GM11168 (cell line): Measurements from ENCODE around the gene FAM3D.

Source experiments
- in situ Hi-C: fragments of 300-500 bp; cut with MboI; formaldehyde crosslinking; loops from one replicate; pipeline ENCODE4 v1.12.0; 2022; ENCODE audit warnings: low sequenced_read_pairs; ENCODE audit not compliant: unreplicated experiment

Gene FAM3D

DNA sequence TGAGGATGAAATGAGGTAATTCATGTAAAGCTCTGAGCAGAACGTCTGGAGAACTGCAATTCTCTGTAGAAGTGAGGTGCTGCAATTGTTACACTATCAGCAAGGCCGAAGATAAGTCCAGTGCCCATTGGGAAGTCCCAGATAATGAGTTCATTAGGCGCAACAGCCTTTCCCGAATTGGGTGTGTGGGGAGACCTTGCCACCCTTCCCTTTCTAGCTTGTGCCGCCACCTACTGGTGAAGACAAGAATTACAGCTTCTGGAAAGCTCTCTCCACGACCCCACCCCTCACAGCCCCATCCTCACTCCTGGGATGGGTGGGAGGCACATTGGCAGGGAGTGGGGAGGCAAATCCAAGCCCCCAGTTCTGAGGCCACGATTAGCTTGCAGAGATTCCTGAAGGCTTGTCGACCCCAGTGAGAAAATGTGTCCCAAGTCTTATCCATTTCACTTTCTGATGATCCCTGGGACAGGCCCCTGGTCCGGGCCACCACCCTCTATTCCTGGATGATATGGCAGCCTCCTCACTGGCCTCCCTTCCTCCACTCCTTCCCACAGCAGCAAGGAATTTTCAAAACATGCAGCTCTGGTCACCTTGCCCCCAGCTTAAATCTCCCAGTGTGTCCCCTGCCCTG, 36.4 kb downstream of the FAM3D start:
- in situ Hi-C loops, result no loop called here

- in situ Hi-C loops, result no loop called here
Measured at GRCh38 chr3:58629629-58630028, 36.9 kb downstream of the FAM3D start.

DNA sequence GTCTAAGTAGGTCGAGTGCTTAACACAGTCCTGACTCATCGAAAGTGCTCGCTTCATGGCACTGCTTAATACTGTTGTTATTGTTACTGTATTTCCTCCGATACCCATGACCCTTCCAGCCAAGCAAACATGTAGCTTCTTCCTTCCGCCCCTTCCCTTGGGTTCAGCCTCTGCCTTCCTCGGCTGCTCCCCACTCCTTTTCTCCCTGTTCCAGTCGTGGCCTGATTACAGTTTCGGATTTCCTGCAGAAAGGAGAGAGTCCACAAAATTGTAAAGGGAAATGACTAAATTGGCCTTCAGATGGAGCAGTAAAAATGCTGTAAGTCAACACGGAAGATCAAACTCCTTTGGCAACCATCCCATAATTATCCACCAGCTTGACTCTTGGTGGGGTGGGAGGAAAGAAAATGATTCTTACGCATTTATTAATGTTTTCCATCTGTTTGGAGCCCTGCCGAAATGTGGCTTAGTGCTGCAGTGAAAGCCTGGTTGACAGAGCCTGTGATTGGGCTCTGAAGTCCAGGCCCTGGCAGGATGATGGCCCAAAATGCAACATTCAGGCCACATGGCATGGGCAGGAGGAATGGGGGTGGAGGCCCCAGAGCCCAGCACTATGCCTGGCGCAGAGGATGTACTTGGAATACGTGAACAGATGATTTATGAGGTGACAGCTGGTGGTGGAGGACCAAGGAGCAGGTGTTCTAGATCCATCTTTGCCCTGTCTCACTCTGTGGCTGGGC, 37.6 kb downstream of the FAM3D start:
- in situ Hi-C loops, result no loop called here

DNA sequence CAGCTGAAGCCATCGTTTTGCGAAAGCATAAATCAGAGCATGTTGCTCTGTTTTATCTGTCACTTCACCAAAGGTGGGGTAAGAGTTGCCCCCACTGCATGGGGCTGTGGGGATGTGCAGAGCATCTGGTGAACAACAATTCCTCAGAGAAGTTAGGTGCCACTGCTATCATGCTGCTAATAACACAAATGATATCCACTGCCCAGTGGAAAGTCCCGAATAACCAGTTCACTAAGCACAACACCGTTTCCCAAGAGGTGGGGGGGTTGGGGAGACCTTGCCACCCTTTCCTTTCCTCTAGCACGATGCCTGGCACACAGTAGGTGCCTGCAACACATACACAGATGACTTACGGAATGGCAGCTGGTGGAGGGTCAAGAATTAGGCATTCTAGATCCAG, 38.6 kb downstream of the FAM3D start:
- in situ Hi-C loops, result no loop called here

DNA sequence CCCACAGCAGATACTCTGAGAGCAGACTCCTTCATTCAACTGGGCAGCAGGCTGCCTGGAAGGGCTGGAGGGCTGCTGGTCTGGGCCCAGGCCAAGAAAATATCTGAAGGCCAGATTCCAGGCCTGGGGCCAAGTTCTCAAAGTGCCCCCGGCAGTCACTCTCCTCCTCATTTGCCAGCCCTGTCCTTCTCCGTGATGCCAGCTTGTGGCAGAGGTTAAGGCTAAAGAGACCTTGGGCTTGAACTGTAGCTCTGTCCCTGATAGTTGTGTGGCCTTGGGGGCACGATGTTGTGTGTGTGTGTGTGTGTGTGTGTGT, 39.0 kb downstream of the FAM3D start:
- in situ Hi-C loops, result no loop called here

DNA sequence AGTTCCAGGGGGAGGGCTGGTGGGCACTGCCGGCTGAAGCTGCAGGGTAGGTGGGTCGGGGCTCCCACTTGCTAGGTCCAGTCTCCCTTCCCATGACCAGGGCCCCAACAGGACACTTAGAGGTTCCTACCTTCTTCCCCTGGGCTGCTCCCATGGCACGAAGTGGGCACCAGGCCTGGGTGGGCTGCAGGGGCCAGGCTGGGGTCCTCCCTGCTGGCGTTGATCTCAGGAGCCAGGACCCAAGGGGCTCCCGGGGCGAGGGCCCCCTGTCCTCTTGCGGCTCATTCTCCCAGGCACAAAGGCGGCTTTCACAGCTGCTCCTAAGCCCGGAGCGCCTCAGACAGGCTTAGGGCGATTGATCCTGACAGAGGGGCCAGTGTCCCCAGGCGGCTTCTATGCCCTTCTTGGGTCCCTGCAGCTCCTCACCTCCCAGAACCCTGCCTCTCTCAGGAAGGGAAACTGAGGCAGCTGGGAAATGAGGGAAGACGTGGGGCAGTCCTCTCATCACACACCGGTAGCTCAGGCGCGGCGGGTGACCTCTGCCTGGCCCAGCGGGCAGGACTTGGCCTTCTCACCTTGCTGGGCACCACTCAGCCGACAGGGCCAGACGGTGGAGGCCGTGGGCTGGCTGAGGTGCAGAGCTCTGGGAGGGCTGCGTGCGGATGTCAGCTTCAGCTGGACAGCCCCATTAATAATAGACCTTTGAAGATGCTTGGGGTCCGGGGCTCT, 39.6 kb downstream of the FAM3D start:
- in situ Hi-C loops, result no loop called here

- in situ Hi-C loops, result no loop called here
Measured at GRCh38 chr3:58625196-58625824, 41.3 kb downstream of the FAM3D start.

- in situ Hi-C loops, result no loop called here
Measured at GRCh38 chr3:58624550-58624949, 42.0 kb downstream of the FAM3D start.

DNA sequence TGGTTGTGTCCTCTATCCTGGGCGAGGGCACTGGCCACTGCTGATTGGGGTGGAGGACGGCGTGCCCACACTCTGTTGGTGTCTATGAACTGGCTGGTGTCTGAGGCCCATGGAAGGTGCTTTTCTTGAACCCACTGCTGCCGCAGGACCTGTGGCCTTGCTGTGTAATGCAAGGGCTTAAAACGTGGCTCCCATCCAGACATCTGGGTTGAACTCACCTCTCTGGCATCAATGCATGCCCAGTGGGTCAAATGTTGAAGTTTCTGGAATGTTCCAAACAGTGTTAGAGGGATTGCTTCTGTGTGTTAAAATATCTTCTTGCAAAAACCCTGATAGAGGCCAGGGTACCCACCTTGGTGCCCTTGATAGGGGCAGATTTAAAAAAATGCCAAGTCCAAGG, 42.6 kb downstream of the FAM3D start:
- in situ Hi-C loops, result no loop called here

- in situ Hi-C loops, result no loop called here
Measured at GRCh38 chr3:58623478-58623877, 43.1 kb downstream of the FAM3D start.

DNA sequence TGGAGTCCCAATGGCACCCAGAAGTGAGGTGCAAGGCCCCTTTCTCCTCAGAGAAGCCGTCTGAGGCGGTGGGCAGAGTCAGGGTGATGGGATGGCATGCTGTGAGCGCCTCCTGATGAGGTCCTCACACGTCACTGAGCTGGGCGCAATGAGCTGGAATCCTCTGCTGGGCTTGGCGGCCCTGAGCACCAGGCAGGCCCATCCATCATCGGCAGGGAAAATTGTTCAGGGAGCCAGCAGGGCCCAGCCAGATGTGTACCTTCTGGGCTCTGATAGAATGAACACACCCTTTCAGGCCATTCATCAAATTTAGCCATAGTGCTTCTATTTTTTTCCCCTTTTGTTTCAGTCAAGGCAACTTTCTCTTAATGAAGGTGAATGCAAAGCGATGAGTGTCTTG, 43.7 kb downstream of the FAM3D start:
- in situ Hi-C loops, result no loop called here

DNA sequence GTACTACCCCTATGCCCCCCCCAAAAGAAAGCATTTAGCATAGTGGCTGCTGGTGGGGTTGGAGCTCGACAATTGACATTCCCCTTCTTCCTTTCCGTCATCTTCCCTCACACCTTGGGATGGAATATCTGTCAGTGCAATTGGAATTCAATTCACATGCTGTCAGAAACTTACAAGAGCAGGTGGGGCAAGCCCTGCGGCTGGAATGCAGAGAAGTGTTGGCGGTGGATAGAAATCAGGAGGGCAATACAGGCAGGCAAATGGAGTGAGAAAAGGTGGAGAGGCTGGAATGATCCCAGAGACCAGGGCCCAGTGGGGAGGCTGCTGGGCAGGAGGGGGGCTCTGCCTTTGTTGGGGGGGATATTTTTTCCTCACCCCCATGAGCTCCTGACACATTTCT, 44.1 kb downstream of the FAM3D start:
- in situ Hi-C loops, result no loop called here

- in situ Hi-C loops, result no loop called here
Measured at GRCh38 chr3:58621086-58621830, 45.3 kb downstream of the FAM3D start.

- in situ Hi-C loops, result no loop called here
Measured at GRCh38 chr3:58620421-58620820, 46.2 kb downstream of the FAM3D start.

DNA sequence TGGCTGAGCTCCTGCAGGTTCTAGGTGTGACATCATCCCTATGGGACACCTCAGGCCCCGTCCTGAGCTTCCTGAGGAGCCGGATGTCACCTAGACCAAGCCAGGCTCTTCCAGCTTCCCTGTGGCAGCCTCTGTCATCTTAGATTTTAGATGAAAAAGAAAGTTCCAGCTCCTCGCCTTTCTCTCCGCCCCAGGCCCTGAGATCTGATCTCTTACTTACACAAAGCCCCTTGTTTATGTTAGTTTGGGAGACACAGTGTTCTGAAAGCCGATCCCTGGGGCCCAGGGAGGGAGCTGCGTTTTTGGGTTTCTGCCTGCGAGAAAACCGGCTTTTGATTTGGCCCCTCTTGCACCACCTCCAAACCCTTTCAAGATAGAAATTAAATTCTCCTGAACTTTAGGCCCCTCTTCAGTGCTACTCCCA, 49.2 kb downstream of the FAM3D start:
- in situ Hi-C loops, result no loop called here

DNA sequence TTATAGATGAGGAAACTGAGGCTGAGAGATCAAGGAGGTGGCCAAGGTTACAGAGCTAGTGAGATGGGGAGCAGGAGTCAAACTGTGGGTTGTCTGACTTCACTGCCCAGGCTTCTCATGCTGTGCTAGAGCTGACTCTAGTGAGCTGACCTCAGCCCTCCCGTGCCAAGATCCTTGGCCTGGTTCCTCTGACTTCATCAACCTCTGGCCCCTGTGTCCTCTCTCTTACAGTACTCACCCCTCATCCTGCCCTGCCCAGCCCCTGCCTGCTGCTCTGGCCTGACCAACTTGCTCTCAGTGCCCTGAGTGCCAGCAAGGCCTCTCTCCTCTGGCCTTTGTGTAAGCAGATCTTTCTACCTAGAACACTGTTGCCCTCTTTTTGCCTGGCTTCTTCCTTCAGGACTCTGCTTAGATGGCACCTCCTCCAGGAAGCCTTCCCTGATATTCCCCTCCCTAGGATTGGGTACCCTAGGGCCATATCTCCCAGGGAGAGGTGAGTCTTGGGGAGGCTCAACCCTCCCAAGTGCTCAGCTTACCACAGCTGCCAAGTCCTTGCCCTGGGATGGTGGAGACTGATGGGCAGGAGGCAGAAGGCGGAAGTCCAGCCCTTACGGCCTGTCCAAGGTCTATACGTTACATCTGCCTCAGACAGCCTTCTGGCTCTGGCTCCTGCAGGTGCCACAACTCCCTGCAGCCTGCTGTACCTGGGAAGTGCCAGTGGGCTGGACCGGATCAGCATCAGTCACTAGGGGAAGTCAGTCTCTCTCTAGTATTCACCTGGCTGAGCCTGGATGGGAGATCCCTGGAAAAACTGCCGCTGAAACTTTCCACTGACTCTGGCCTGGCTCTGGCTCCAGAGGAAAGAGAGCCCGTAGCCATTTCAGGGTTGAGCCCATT, 53.1 kb downstream of the FAM3D start:
- in situ Hi-C loops, result no loop called here

- in situ Hi-C loops, result no loop called here
Measured at GRCh38 chr3:58612830-58613229, 53.7 kb downstream of the FAM3D start.

DNA sequence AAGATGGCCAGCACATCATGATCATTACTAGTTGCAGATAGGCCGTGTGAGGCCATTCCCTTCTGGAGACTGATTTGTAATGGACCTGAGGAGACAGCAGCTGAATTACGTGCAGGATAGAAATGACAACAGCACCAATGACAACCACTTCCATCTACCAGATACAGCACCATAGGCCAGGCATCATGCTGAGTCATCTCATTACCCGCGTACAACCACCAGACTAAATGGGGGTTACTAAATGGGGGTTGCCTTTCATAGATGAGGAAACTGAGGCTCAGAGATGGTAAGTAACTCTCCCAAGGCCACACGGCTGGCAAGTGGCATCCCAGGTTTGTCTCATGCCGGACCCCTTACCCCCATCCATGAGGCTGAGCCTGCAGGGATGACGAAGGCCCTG, 56.6 kb downstream of the FAM3D start:
- in situ Hi-C loops, result no loop called here

DNA sequence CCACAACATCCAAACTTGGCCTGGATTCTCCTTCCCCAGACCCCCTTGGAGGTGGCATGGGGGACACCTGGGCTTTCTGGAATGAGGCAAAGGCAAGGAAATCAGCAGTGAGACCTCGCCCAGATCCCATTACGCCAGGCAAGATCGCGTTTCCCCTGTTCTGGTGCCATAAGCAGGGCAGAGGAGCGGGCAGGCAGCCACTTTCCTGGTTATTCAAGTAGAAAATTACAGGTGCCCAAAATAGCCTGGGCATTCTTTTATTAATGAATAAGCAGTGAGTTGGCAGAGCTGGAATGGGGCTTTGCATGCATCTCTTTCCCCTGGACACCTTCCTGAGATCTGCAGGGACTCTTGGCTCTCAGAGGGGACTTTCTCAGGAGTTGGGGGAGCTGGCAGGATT, 57.9 kb downstream of the FAM3D start:
- in situ Hi-C loops, result no loop called here

DNA sequence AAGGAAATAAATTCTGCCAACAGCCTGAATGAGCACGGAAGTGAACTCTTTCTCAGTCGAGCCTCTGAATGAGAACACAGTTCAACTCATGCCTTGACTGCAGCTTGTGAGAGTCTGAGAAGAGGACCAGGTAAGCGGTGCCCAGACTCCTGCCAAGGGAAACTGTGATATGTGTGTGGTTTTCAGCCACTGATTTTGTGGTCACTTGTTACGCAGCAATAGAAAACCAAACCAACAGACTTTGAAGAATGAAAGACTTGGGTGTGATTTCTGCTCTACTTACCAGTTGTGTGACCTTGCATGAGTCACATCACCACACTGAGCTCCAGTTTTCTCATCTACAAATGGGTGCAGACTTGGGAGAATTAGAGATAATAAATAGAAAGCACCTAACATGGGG, 58.8 kb downstream of the FAM3D start:
- in situ Hi-C loops, result no loop called here
